Activated CD4-positive, alpha-beta T cell treated with anti-CD3 and anti-CD28 coated beads, Interleukin-2, Interleukin-4, amounts not matched to agents 100 ng/mL and 50 ng/mL, durations not matched to agents 16 hours and 8 hours (primary cell): ENCODE data around the gene SCRG1.

Source experiments
- DNase-seq: peaks from one replicate; pipeline ENCODE4 v3.0.0-alpha.2; 2020; ENCODE audit warnings: low spot score

Gene SCRG1

GRCh38 chr4:173362666-173363065 lies 36.2 kb downstream of the SCRG1 start:
- no peak for DNase-seq

DNA sequence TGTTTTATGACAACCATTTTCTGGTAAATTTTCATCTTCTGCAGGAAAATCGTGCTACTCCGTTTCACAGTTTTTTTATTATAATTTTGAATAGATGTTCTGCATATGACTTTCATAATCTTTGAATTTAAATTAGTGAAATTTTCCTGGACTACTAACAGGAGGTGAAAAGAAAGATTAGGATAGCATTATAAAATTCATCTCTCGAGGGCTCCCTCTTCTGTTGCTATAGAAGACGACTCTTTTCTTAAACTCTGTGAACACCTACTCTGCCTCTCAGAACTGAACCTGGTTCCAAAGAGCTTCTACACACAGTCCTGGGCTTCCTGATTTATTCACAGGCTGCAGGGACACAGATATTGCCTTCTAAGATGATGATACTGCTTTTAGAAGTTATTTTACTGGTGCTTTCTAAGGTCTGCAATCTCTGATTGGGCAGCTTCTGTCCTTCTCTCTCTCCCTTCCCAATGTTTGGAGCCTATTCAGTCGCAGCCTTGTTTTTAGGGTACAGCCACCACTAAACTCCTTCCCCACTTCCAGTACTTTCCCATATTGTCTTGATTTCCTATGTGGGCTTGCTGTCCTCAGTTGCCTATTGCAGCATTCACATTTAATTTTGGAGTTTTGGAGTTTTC lies 38.2 kb downstream of the SCRG1 start:
- DNase-seq, result no peak

DNA sequence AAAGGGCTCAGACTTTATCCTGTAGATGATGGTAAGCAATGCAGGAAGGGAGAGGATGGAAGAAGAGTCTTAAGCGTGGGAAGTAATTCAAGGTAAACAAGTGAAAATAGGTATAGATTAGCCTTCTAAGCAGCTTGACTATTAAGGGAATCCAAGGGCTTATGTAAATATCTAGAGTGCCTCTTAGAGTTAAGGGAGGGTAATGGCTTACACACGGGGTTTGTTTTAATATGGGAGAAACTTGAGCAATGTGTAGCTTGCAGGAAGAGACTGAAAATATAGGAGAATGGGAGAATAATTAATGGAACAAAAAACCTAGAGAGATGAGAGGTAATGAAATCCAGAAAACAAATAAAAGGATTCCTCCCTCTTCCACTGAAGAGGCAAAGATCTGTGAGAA lies 41.0 kb downstream of the SCRG1 start:
- no peak for DNase-seq

DNA sequence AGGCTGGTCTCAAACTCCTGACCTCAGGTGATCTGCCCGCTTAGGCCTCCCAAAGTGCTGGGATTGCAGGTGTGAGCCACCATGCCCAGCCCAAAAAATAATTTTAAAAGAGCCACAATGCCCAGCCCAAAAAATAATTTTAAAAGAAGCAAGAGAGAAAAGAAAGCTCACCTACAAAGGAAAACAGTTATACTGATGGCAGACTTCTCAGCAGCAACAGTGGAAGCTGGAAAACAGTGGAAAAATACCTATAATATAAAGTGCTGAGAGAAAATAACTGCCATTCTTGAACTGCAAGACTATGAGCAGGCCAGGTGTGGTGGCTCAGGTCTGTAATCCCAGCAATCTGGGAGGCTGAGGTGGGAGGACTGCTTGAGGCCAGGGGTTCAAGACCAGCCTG lies 51.4 kb downstream of the SCRG1 start:
- DNase-seq, result no peak

DNA sequence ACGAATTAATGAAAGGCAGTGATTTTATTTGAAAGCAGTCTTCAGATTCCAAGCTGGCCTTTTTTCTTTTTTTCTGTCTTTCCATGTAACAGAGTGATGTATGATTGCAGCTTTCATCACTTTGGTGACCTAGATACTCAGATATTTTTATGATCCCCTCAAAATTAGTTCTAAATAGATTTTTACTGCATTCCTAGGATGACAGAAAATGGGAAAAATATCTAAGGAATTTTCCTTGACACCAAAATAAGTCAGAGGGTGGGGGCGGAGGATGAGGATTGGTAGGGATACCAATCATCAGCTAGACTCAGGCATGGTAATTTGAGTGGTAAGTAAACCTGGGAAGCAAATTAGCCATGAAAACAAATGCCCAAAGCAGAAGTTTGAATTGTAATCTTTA lies 52.8 kb downstream of the SCRG1 start:
- DNase-seq, result no peak

- no peak for DNase-seq
Observed at GRCh38 chr4:173345648-173346047, 53.3 kb downstream of the SCRG1 start.

DNA sequence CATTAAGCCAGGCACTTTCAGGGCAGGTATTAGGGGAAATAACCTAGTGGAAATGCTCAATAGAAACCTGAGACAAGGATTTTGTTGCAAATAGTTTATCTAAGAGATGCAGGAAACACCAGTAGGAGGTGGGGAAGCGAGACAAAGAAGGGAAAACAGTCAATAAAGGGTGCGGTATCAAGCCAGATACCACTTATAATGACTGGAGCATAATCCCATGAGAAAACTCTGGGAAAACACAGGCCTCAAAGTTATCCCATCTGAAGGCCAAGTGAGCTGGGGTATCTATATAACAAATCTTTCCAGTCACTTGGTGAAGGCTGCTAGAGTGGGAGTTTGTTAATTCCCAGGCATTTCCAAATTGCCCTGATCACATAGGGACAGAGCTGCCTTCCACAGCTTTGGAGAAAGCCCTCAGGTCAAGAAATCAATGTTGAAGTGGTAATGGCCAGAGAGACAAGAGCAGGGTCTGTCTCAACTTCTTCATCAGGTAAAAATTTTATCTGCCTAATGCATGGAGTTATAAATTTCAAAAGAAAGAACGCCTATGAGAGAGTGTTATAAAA lies 55.0 kb downstream of the SCRG1 start:
- no peak for DNase-seq

DNA sequence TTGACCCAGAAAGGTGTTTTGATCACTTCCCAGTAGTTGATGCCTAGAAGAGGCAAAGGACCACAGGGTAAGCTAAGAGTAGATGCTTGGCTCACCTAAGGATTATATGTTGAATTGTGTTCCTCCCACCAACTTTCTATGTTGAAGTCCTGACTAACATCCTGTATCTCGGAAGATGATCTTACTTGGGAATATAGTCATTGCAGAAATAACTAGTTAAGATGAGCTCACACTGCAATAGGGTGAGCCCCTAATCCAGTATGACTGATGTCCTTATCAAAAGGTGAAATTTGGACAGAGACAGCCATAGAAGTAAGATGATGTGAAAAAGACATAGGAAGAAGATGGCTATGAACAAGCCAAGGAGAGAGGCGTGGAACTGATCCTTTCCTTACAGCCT lies 61.5 kb downstream of the SCRG1 start:
- DNase-seq, result no peak

DNA sequence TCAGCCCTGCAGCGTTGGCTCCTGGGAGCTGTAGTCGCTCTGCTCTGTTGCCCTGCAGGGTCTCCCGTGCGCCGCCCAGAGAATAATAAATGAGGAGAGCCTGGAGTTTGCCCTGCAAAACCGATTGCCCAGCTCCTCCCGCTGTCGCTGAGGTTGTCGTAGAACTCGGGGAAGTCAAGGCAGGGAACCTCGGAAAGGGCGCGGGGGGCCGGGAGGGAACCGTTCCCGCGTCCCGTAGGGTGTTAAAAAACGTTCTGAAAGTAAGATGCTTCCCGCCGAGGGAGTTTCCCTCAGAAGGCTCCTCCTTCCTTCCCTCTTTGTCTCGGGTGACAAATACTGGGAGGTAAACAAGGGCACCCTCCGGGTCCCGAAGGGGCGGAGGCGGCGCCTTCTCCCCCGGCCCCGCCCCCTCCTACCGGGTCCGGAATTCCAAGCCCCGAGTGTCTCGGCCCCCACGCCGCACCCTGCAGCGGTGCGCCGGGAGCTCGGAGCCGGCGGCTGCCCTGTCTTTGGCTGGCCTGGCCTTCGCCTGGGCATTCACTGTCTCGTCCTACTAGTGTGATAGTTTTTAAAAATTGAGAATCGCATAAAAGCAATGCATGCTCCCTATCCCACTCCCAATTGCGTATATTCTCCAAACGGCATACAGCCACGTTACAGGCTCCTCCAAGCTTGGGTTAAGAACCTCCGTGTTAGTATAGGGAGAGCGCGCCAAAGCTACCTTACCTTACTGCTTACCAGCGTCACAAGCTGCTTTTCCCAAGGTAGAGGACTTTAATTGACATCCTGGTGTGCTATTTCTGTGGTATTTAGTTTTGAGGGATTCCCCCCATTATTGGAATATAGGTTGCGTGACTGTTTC lies 63.8 kb downstream of the SCRG1 start:
- peak; percentile 80 for DNase-seq
